Measurements from ENCODE around the gene PPP2R5E.
"Not testable (repeated sequence)": the region's sequence is repeated elsewhere in the genome, so short reads cannot be mapped to it uniquely, and the experiment has no call there.

The PPP2R5E gene

DNA sequence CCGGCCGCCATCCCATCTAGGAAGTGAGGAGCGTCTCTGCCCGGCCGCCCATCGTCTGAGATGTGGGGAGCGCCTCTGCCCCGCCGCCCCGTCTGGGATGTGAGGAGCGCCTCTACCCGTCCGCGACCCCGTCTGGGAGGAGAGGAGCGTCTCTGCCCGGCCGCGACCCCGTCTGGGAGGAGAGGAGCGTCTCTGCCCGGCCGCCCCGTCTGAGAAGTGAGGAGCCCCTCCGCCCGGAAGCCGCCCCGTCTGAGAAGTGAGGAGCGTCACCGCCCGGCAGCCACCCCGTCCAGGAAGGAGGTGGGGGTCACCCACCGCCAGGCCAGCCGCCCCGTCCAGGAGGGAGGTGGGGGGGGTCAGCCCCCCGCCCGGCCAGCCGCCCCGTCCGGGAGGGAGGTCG, 20.7 kb downstream of the PPP2R5E start:
- H3K4me3 ChIP-seq (ENCODE audit: extremely low read depth, insufficient read depth, low read length, poor library complexity, severe bottlenecking); H3K9me3 ChIP-seq (ENCODE audit: control insufficient read depth, low read length); H3K27ac ChIP-seq (ENCODE audit: low read depth, low read length, severe bottlenecking); H3K4me1 ChIP-seq (ENCODE audit: control insufficient read depth, insufficient read depth, low read length, poor library complexity, severe bottlenecking): not testable (repeated sequence)
- H3K36me3 ChIP-seq (ENCODE audit: control insufficient read depth, insufficient read depth, low read length), result peaks cover 52% of the 10 kb centered on the region
- 94 to 97% methylated on average over 10 to 14 of the region's 41 CpGs for WGBS, 2 experiments (ENCODE audit: insufficient coverage in 2 of 2)

DNA sequence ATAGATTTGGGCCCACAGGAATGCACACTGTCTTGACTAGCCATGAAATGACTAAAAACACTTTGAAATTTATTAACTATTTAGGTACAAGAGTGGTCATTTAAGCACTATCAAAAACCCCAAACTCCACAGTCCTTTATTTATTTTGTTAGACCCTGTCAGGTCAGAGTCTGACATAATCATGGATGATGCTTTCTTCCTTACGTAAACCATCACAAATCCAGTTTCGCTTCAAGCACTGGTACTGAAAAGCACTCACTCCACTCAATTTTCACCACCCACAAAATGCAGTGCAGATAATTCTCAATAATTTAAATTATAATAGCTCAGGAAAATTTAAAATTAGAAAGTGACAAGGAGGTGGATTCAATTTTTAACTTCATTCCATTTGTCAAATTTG, 25.8 kb downstream of the PPP2R5E start:
- Histone ChIP-seq H3K36me3 (ENCODE audit: control insufficient read depth, insufficient read depth, low read length) (peaks cover 21% of the 10 kb centered on the region), H3K4me1 (ENCODE audit: control insufficient read depth, insufficient read depth, low read length, poor library complexity, severe bottlenecking) (peaks cover 3% of the 10 kb centered on the region), H3K9me3 (ENCODE audit: control insufficient read depth, low read length) (no peaks in the 10 kb centered on the region), H3K27ac (ENCODE audit: low read depth, low read length, severe bottlenecking) (no peak overlapping the region), H3K4me3 (ENCODE audit: extremely low read depth, insufficient read depth, low read length, poor library complexity, severe bottlenecking) (no peak overlapping the region)
- WGBS, 2 experiments (ENCODE audit: insufficient coverage in 2 of 2), result 100% methylated on average over 1 of the region's 2 CpGs; no CpG with 5 or more reads in 1 of the 2 experiments

DNA sequence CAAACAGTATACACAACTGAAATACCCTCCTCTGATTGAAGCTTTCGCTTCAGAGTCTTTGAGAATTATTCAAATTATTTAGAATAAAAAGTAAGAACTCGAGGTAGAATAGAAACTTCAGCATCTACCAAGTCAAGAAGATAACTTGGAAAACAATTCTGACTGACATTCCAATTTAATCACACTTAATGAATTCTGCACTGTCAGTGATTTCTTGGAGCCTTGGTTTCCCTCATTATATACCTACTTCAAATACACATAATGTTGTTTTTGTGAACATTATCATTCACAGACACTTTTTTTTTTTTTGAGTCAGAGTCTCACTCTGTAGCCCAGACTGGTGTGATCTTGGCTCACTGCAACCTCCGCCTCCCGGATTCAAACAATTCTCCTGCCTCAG, 27.9 kb downstream of the PPP2R5E start:
- H3K9me3 ChIP-seq (ENCODE audit: control insufficient read depth, low read length), result no peaks in the 10 kb centered on the region
- H3K36me3 ChIP-seq (ENCODE audit: control insufficient read depth, insufficient read depth, low read length), result peaks cover 19% of the 10 kb centered on the region
- peaks cover 3% of the 10 kb centered on the region for H3K4me1 ChIP-seq (ENCODE audit: control insufficient read depth, insufficient read depth, low read length, poor library complexity, severe bottlenecking)
- no CpG with 5 or more reads among the region's 4 CpGs for WGBS, 2 experiments (ENCODE audit: insufficient coverage in 2 of 2)
- no peak overlapping the region for H3K27ac ChIP-seq (ENCODE audit: low read depth, low read length, severe bottlenecking)
- H3K4me3 ChIP-seq (ENCODE audit: extremely low read depth, insufficient read depth, low read length, poor library complexity, severe bottlenecking), result no peak overlapping the region

DNA sequence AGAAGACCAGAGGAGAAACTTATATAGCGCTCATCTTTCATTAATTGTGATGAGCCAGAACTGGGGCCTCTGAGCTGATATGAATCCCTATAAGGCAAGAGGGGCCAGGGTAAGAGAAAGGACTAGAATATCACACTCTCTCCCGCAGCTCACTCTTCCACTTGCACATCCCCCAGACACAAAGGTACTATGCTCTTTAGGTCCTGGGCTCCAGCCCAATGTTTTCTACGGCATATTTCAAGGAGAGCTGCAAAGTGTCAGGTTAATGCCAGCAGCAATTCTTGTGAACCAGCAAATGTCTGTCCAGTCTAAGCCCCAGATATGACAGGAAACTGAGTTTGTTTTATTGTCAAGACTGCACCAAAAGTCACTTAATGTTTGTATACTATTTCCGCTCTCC, 29.4 kb downstream of the PPP2R5E start:
- 86 to 92% methylated on average over 1 to 4 of the region's 4 CpGs for WGBS, 2 experiments (ENCODE audit: insufficient coverage in 2 of 2)
- H3K36me3 ChIP-seq (ENCODE audit: control insufficient read depth, insufficient read depth, low read length), result peaks cover 22% of the 10 kb centered on the region

DNA sequence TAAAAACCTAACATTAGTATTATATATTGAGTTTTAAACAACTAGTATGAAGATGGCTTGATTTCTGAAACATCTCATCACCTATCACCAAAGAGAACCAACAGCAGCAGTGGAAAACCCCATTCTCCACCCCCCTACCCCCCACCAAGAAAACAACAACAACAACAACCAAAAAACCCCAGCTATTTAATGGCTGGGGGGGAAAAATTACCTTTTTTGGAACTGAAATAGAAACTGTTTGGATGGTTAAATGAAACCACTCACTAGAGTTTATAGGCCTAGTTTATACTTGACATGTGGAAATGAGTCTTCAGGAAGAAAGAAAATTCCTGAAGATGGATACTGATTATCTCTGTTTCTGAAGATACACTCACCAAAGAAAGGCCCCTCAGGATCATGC, 30.3 kb downstream of the PPP2R5E start:
- Histone ChIP-seq H3K4me3 (ENCODE audit: extremely low read depth, insufficient read depth, low read length, poor library complexity, severe bottlenecking) (no peak overlapping the region), H3K27ac (ENCODE audit: low read depth, low read length, severe bottlenecking) (no peak overlapping the region), H3K9me3 (ENCODE audit: control insufficient read depth, low read length) (no peaks in the 10 kb centered on the region), H3K4me1 (ENCODE audit: control insufficient read depth, insufficient read depth, low read length, poor library complexity, severe bottlenecking) (peaks cover 3% of the 10 kb centered on the region), H3K36me3 (ENCODE audit: control insufficient read depth, insufficient read depth, low read length) (peaks cover 22% of the 10 kb centered on the region)

More for the DNA sequence above, 29.4 kb downstream of the PPP2R5E start:
- Histone ChIP-seq H3K27ac (ENCODE audit: low read depth, low read length, severe bottlenecking) (no peak overlapping the region), H3K4me3 (ENCODE audit: extremely low read depth, insufficient read depth, low read length, poor library complexity, severe bottlenecking) (no peak overlapping the region), H3K4me1 (ENCODE audit: control insufficient read depth, insufficient read depth, low read length, poor library complexity, severe bottlenecking) (peaks cover 3% of the 10 kb centered on the region), H3K9me3 (ENCODE audit: control insufficient read depth, low read length) (no peaks in the 10 kb centered on the region)

DNA sequence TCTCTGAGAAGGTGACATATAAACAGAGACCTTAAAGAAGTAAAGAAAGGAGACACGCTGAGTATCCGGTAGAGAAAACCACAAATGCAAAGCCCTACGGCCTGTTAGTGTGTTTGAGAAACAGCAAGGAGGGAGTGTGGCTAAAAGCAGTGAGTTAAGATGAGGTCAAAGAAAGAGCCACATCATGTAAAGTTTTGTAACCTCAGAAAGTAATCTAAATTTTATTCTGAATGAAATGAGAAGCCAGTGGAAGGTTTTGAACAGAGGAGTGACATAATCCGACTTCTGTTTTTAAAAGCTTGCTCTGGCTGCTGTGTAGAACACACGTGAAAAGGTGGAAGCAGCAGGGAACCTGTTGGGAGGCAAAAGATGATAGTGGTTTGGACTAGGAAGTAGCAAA, 32.6 kb downstream of the PPP2R5E start:
- Histone ChIP-seq H3K27ac (ENCODE audit: low read depth, low read length, severe bottlenecking) (no peak overlapping the region), H3K4me1 (ENCODE audit: control insufficient read depth, insufficient read depth, low read length, poor library complexity, severe bottlenecking) (peaks cover 3% of the 10 kb centered on the region), H3K36me3 (ENCODE audit: control insufficient read depth, insufficient read depth, low read length) (peaks cover 22% of the 10 kb centered on the region), H3K9me3 (ENCODE audit: control insufficient read depth, low read length) (no peaks in the 10 kb centered on the region), H3K4me3 (ENCODE audit: extremely low read depth, insufficient read depth, low read length, poor library complexity, severe bottlenecking) (no peak overlapping the region)
- WGBS, 2 experiments (ENCODE audit: insufficient coverage in 2 of 2), result 88 to 96% methylated on average over 4 to 5 of the region's 5 CpGs

DNA sequence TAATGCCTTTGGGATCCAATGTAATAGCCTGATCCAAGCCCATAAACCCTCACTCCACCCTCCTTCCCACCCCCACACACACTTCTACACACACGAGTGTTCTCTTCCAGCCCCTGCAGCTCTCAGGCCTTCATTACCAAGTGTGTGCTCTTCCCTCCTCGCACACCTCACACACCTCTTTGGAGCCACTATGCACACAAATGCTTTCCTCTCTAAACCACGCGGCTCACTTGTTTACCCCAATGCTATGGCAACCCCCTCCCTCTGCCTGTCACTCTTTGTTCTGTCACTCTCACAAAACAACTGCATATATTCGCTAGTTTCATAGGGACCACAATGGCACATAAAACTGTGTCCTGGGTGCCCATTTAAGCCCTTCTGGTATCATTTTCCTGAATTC, 35.1 kb downstream of the PPP2R5E start:
- 85 to 90% methylated on average over 4 to 5 of the region's 5 CpGs for WGBS, 2 experiments (ENCODE audit: insufficient coverage in 2 of 2)
- no peaks in the 10 kb centered on the region for H3K9me3 ChIP-seq (ENCODE audit: control insufficient read depth, low read length)
- no peak overlapping the region for H3K27ac ChIP-seq (ENCODE audit: low read depth, low read length, severe bottlenecking)

DNA sequence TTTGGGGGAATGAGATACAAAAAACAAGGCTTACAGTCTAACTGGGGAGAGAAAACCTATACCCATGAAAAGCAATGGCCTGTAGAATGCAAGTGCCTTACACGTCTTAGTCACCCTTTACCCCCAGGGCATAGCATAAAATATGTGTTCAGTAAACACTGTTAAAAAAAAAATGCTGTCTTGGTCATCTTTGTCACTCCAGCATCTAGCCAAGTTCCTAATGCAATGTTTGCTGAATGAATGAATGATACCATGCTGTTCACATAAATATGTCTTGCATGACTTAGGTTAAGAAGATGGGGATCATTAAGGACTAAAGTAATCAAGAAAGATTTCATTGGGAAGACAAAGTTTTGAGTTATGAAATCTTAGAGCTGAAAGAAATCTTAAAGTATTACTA, 38.5 kb downstream of the PPP2R5E start:
- Histone ChIP-seq H3K4me3 (ENCODE audit: extremely low read depth, insufficient read depth, low read length, poor library complexity, severe bottlenecking) (no peak overlapping the region), H3K27ac (ENCODE audit: low read depth, low read length, severe bottlenecking) (no peak overlapping the region), H3K4me1 (ENCODE audit: control insufficient read depth, insufficient read depth, low read length, poor library complexity, severe bottlenecking) (no peaks in the 10 kb centered on the region), H3K36me3 (ENCODE audit: control insufficient read depth, insufficient read depth, low read length) (peaks cover 10% of the 10 kb centered on the region), H3K9me3 (ENCODE audit: control insufficient read depth, low read length) (no peaks in the 10 kb centered on the region)
- no CpG with 5 or more reads among the region's 1 CpG for WGBS, 2 experiments (ENCODE audit: insufficient coverage in 2 of 2)

More for the DNA sequence above, 35.1 kb downstream of the PPP2R5E start:
- H3K4me1 ChIP-seq (ENCODE audit: control insufficient read depth, insufficient read depth, low read length, poor library complexity, severe bottlenecking), result no peaks in the 10 kb centered on the region
- no peak overlapping the region for H3K4me3 ChIP-seq (ENCODE audit: extremely low read depth, insufficient read depth, low read length, poor library complexity, severe bottlenecking)
- peaks cover 22% of the 10 kb centered on the region for H3K36me3 ChIP-seq (ENCODE audit: control insufficient read depth, insufficient read depth, low read length)

DNA sequence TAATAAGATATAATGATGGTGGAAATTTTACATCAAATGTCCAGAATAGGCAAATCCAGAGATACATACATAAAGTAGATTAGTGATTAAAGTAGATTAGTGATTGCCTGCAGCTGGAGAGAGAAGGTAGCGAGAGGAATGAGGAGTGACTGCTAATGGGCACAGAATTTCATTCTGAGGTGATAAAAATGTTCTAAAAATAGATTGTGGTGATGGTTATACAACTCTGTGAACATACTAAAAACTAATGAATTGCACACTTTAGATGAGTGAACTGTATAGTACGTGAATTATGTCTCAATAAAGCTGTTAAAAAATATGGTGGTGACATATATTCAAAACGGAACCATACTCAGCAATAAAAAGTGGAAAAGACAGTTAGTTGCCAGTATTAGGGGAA, 41.7 kb downstream of the PPP2R5E start:
- Histone ChIP-seq H3K9me3 (ENCODE audit: control insufficient read depth, low read length) (no peaks in the 10 kb centered on the region), H3K4me1 (ENCODE audit: control insufficient read depth, insufficient read depth, low read length, poor library complexity, severe bottlenecking) (no peaks in the 10 kb centered on the region), H3K27ac (ENCODE audit: low read depth, low read length, severe bottlenecking) (no peak overlapping the region), H3K4me3 (ENCODE audit: extremely low read depth, insufficient read depth, low read length, poor library complexity, severe bottlenecking) (no peak overlapping the region), H3K36me3 (ENCODE audit: control insufficient read depth, insufficient read depth, low read length) (peaks cover 10% of the 10 kb centered on the region)
- WGBS, 2 experiments (ENCODE audit: insufficient coverage in 2 of 2), result 100% methylated on average over 1 of the region's 3 CpGs

DNA sequence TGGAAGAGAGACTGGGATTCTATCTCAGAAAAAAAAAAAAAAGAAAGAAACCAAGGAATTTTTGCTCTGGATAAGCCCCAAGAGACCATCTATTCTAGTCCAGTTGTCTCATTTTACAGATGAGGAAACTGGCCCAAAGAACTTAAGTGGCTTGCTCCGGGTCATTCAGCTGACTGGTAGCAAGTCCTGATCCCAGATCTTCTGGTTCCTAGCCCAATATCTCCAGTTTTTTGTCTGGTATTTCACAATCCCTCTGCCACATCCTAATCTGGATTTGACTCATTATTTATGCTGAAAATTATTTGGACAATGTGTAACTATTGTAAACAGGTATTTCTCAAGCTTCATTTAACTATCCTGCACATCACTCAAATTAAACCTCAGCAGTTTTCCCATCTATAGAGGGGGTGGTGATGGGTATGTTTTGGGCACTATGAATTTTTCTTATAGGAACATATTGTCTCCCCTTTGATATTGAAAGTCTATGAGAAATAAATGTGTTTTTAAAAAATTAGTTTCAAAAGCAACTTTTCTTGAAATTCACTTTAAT, 43.4 kb downstream of the PPP2R5E start:
- 100% methylated on average over 1 of the region's 1 CpG for WGBS, 2 experiments (ENCODE audit: insufficient coverage in 2 of 2)
- no peaks in the 10 kb centered on the region for H3K9me3 ChIP-seq (ENCODE audit: control insufficient read depth, low read length)
- no peaks in the 10 kb centered on the region for H3K4me1 ChIP-seq (ENCODE audit: control insufficient read depth, insufficient read depth, low read length, poor library complexity, severe bottlenecking)
- no peak overlapping the region for H3K4me3 ChIP-seq (ENCODE audit: extremely low read depth, insufficient read depth, low read length, poor library complexity, severe bottlenecking)
- H3K36me3 ChIP-seq (ENCODE audit: control insufficient read depth, insufficient read depth, low read length), result peaks cover 10% of the 10 kb centered on the region
- H3K27ac ChIP-seq (ENCODE audit: low read depth, low read length, severe bottlenecking), result no peak overlapping the region

DNA sequence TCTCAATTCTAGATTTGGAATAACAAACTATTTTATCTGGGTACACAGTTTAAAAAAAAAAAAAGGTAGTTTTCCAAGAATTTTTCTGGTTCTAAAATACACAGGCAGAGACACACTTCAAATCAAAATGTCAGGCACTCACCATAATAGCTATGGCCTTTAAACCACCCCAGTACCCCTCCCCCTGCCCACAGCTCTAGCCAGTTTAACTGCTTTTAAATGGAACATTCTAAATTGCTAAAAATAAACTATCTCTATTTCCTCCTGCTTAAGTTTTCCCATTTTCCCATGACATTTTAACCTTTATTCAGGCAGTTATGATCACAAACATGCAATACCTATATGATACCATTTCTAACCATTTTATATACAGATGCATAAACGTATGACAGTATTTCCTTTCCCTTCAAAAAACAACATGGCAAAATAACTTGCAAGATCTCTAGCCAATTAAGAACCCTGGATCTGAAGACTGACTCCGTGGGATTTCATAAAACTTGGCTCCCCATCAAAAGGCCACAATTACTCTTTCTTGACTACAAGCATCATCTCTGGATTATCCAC, 46.3 kb downstream of the PPP2R5E start:
- WGBS, 2 experiments (ENCODE audit: insufficient coverage in 2 of 2), result 84 to 100% methylated on average over 1 to 2 of the region's 2 CpGs
- Histone ChIP-seq H3K4me1 (ENCODE audit: control insufficient read depth, insufficient read depth, low read length, poor library complexity, severe bottlenecking) (no peaks in the 10 kb centered on the region), H3K36me3 (ENCODE audit: control insufficient read depth, insufficient read depth, low read length) (peaks cover 10% of the 10 kb centered on the region), H3K9me3 (ENCODE audit: control insufficient read depth, low read length) (no peaks in the 10 kb centered on the region), H3K27ac (ENCODE audit: low read depth, low read length, severe bottlenecking) (no peak overlapping the region), H3K4me3 (ENCODE audit: extremely low read depth, insufficient read depth, low read length, poor library complexity, severe bottlenecking) (no peak overlapping the region)

Data from mesodermal cell (in vitro differentiated cells).